Activated CD4-positive, CD25-positive, alpha-beta regulatory T cell (primary cell): ENCODE results near the gene OXER1.

ENCODE experiments used
- DNase-seq, 4 experiments: peaks; one replicate each; lab custom pipeline; 2025; lab: John Stamatoyannopoulos, UW

Gene OXER1

GRCh38 chr2:42793334-42794270 lies 29.7 kb upstream of the OXER1 start:
- no peak for DNase-seq

GRCh38 chr2:42792583-42793333 lies 28.8 kb upstream of the OXER1 start, which contains the start of gene HAAO:
Gene HAAO, minus strand, starts transcription at chr2:42792583. Its CDS starts 47 bp downstream, at chr2:42792536.
- DNase-seq: no peak

- DNase-seq: peak in 1 of 4 experiments; percentile 11
Observed at GRCh38 chr2:42792087-42792582, 28.2 kb upstream of the OXER1 start.

GRCh38 chr2:42791606-42792005 lies 27.7 kb upstream of the OXER1 start:
- DNase-seq: no peak

- no peak for DNase-seq
Observed at GRCh38 chr2:42789751-42790150, 25.8 kb upstream of the OXER1 start.

GRCh38 chr2:42788882-42789281 lies 24.9 kb upstream of the OXER1 start:
- no peak for DNase-seq

GRCh38 chr2:42788478-42788793 lies 24.5 kb upstream of the OXER1 start:
- DNase-seq: no peak

- no peak for DNase-seq
Observed at GRCh38 chr2:42787788-42788477, 24.0 kb upstream of the OXER1 start.

- DNase-seq: no peak
Observed at GRCh38 chr2:42787424-42787787, 23.5 kb upstream of the OXER1 start.

- no peak for DNase-seq
Observed at GRCh38 chr2:42786561-42787345, 22.8 kb upstream of the OXER1 start.

GRCh38 chr2:42784204-42784880 lies 20.4 kb upstream of the OXER1 start:
- DNase-seq: no peak

GRCh38 chr2:42783511-42783910 lies 19.6 kb upstream of the OXER1 start:
- DNase-seq: no peak

GRCh38 chr2:42781181-42781580 lies 17.2 kb upstream of the OXER1 start:
- DNase-seq: no peak

- DNase-seq: no peak
Observed at GRCh38 chr2:42777883-42778805, 14.2 kb upstream of the OXER1 start.

GRCh38 chr2:42775810-42776209 lies 11.9 kb upstream of the OXER1 start:
- no peak for DNase-seq

GRCh38 chr2:42775186-42775585 lies 11.3 kb upstream of the OXER1 start:
- no peak for DNase-seq

GRCh38 chr2:42771546-42772153 lies 7.7 kb upstream of the OXER1 start:
- no peak for DNase-seq

GRCh38 chr2:42770288-42771131 lies 6.6 kb upstream of the OXER1 start:
- no peak for DNase-seq
